ENCODE measurements around the gene AKAP6.

Gene AKAP6

DNA sequence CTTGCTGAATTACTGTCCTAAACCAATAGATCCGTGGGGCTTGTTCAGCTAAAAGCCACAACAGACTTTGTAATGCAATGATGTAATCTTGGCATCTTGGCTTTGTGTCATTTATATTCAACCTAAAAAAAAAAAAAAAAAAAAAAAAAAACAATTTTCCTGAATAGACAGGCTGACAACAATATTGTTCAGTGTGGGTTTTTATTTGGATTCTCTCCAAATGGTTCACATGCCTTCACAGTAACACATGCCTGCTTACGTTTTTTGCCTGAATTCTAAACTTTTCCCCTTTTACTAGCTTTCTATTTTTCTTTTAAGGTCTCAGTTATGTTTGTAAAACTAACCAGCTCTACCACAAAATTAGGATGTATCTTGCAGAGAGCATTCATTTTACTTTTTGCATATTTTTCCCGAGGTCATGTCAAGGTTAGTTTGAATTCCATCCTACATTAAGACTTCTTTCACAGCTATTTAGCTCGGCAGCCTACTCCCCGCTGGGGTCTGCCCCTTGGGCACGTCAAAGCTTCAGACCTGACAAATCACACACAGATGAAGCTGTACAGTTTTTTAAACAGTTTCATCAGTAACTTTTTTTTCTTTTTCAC, 395.9 kb downstream of the AKAP6 start:
- DNase-seq: no peak

DNA sequence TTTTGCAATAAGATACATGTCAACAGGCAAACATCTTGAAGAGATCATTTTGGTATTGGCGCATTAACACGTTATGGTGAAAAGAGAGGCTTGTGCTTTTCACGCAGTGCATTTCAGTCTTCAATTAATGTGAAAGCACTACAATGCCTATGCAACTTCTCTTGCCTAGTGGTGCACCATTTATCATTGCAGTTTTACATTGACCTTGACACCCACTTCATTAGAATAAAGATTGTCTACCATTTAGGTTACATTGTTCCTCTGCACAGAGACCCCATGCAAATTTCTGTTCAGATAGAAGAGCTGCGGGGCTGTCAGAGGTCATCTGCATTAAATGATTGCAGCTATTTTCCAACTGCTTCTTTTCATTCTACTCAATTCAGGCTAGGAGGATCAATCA, 397.4 kb downstream of the AKAP6 start:
- DNase-seq: no peak

DNA sequence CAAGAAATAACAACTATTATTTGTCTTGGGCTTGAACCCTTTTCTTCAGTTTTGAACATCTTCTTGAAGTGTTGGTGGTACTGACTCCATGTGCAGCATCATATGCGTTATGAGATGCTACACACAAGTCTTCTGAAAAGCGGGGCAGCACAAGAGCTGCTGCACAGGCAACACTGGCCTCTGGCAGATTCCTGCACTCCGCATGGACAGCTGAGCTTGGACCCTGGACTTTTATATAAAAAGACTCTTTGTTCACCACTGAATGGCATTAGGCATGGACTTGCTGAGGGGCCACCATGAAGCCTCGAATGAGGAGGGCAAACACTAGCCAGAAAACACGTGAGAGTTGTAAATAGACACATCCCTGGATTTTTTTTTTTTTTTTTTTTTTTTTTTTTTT, 398.7 kb downstream of the AKAP6 start:
- DNase-seq: no peak

DNA sequence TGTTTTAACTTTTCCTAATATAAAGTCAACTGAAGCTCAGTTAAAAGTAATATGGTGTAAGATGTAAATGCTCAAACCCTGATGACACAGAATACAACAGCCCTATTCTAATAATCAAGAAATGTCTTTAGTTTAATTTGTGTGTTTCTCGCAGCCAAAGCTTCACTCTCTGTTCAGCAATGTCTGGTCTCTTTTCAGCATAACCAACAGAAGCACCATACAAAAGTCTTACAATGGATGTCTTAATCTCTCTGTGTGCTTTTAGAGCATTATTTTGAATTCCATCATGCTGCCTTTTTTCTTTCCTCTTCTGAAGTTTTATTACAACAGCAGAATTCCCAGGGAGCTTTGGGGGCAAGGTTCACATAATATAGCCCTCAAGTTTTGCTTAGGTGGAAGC, 399.4 kb downstream of the AKAP6 start:
- DNase-seq: no peak

DNA sequence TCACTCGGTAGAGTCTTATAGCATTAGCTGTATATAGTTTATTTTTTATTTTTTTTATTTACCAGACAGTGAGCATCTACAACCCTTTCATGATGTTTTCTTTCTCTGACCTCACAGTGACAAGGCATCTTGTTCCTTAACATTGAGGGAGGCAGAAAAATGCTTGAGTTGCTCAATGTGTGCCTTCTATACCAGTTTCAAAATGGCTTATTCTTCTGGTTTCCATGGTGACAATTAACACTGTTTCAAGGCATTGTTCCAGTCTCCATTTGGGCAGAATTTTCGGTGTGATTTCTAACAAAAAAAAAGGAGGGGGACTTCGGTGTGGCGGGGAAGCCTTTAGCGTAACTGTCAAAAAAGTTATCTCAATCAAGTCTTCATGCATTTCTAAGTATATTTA, 399.9 kb downstream of the AKAP6 start:
- DNase-seq: no peak

DNA sequence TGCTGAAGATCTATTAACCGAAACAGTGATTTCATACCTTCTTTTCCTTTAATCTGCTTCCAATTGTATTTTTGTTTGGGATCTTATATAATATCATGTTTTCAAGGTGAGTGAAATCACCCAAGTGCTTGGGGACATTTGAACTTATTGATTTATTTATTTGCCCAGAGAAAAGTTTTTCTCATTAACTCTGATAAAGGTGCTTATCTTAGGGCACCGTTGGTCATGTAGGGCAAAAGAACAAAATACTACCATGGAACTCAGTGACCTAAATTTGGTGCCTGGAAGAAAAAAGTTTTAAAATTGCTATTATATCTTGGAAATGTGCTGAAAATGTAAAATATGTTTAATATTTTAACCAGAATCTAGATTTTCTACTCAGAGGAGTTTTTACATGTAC, 402.2 kb downstream of the AKAP6 start:
- no peak for DNase-seq

DNA sequence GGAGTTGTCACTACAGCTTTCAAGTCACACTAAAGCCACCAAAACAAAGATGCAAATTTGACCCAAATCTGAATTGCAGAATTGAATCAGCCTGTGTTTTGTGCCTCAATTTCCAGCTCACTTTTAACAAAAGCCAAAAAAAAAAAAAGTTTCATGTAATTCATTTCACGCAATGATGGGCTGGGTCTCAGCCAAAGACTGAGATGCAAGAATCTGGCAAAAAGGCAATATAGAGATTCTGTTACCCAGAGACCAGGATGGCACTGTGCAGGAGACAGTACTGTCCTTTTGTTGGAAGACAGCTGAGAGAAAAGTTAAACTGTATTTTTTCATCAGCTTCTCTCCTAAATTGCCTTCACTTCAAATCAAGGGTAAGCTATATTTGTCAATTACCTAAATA, 403.9 kb downstream of the AKAP6 start:
- DNase-seq: no peak

DNA sequence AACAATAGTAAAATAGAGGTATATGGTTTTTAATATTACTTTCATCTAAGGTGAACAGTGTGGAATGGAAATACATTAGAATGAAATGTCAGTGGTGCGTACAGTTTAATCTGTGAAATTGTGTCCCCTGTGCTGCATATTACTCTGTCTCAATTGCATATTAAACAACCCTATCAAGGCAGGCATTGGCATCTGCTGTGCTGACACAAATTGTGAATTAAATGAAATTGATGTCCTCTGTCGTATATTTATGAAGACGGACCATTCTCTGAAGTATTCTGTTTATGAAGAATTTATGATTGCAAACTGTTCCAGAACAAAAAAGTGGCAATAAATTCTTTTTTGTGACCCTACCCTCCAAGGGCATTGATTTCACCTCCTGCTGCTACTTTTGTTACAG, 405.2 kb downstream of the AKAP6 start:
- DNase-seq: no peak

DNA sequence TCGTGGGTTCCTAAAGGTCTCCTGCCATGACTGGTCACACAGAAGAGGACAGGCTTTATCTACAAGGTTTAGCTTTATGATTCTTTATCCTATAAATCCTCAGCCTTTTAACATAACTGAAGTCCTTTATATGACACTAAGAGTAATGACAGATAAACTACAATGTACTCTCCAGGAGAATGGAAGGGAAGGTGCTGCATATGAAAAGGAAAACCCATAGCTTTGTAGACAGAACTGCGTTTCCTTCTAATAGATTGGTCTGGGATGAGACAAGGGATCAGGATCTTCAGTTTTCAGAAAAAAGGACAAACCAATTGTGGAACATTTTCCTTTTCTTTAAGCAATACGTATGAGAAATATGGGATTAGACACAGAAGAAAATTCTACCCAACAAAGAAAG, 408.5 kb downstream of the AKAP6 start:
- DNase-seq: no peak

DNA sequence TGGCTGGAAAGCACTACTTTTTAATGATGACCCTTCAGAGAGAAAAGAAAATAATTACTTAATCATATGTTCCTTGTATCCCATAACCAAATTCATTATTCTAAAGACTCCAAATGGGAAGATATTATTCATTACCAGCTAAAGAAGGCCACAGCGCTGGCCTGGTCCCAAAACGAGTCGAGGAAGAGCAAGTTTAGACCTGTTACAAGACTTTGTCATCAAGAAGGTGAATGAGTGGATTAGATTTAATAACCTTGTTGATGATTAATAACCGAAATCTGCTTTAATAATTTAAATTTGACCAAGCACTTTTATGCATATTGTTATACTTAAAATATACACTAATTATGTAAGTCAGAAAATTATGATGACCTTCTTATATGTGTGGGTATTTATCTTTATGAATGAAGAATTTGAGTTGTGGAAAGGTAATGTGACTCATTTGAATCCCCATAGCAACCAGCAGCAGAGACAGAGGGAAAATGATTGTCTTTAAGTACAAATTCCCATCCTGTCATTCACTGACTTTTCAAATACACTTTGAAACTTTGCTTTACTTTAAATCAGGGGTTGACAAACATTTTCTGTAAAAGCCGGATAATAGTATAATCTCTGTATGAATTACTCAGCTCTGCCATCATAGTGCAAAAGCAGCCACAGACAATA, 409.2 kb downstream of the AKAP6 start:
- DNase-seq: no peak

DNA sequence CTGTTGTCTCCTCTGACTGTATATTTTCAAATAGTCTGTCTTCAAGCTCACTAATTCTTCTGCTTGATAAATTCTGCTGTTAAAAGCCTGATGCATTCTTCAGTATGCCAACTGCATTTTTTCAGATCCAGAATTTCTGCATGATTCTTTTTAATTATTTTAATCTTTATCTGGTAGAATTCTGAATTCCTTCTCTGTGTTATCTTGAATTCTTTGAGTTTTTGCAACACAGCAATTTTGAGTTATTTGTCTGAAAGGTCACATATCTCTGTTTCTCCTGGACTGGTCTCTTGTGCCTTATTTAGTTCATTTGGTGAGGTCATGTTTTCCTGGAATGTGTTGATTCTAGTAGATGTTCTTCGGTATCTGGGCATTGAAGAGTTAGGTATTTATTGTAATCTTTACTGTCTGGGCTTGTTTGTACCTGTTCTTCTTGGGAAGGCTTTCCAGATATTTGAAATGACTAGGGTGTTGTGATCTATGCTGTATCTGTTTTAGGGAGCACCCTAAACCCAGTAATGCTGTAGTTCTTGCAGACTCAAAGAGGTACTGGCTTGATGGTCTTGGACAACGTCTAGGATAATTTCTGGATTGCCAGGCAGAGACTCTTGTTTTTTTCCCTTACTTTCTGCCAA, 415.8 kb downstream of the AKAP6 start:
- DNase-seq: no peak

DNA sequence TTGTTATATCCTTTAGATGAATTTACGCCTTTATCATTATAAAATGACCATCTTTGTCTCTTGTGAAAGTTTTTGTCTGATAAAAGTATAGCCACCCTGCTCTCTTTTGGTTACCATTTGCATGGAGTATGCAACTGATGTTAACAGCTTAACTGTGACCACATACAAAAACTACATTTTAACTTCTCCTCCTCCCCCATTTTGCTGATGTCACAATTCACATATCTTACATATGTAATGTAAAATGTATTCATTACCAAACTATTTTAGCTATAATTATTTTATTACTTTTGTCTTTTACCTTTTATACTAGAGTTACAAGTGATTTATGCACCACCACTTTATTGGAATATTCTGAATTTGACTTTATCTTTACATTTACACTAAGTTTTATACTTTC, 425.1 kb downstream of the AKAP6 start:
- no peak for DNase-seq

DNA sequence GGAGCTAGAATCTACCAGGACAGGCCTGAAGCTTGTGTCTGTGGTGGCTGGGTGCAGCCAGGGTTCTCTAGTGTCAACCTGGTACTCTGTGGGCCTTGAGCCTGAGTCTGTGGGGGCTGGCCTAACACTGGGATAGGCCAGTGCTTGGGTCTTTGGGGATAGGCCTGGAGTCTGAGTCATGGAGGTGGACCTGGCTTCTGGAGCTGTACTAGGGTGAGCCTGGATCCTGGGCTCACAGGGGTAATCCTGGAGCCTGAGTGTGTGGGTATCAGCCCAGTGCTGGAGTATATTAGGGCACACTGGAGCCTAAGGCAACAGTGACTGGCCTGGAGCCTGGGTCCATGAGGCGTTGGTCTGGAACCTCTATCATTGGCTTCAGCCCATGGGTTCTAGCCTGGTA, 427.1 kb downstream of the AKAP6 start:
- no peak for DNase-seq

DNA sequence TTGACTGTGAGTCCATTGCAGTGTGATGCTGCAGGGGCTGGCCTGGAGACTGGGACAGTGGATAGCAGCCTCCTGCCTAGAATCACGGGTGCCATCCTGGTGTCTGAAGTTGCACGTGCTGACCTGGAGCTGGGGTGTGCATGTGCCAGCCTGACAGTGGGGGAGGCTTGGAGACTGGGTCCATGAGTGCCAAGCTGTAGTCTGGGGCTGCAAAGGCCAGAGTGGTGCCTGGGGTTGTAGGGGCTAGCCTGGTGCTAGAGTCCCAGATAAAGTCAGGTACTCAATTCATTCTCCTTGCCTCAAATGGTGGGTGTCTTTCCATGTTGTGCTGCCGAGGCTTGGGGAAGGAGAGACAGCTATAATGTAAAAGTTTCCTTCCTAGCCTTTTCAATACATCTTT, 427.7 kb downstream of the AKAP6 start:
- DNase-seq: no peak

DNA sequence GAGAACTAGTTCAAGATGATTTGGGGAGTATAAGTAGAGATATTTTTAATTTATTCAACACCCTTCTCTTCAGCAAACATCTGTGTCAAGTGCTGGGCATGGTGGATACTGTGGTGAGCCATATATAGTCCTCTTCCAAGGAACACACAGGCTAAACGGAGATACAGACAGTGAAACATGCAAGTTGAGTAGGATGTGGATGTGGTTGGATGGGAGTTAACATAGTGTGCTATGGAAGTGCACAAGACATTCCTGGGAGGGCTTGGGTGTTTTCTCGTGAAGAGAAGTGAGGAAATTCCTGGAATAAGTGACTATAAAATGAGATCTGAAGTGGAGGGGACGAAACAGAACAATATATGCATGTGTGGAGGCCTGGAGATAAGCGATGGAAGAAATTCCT, 428.5 kb downstream of the AKAP6 start:
- DNase-seq: no peak

DNA sequence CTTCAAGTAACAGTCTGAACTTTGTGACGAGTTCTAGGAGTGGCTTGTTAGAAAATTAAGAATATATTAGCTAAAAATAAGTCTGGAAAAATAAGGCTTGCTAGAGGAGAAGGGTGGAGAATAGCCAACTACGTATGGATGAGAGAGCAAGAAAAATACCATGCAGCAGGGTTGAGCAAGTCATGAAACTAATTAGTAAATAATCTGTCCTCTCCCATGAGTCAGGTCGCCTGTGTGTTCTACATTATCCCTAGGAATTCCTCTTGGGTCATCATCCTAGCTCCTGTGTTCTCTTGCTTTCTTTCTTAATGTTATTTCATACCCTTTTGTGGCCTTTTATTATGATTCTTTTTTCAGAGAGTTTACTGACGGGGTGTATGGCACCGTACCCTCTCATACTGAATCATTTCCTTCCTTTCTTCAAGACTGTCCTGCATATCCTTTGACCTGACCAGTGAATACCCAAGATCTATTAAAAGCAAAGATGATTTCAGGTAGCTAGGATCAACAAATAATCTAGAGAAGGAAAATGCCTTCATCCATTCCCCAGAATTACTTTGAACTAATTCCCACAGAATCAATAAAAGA, 432.4 kb downstream of the AKAP6 start:
- DNase-seq: no peak

DNA sequence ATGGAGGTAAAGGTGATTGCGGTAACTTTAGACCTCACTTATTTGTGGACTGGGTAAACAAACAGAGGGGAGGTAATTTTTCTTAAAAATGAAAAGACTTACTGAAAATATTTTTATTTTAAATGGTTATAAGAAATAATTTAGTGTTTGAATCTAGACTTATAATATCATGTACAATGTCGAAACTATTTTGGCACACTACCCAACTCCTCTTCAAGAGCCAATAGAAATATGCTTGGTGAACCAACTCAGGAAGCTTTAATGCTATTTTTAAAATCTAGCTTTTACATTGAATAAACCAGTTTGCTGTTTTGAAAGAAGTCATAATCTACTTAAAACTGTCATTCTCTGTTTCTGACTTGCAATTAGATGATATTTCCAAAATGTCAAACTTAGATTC, 433.8 kb downstream of the AKAP6 start:
- DNase-seq: no peak

DNA sequence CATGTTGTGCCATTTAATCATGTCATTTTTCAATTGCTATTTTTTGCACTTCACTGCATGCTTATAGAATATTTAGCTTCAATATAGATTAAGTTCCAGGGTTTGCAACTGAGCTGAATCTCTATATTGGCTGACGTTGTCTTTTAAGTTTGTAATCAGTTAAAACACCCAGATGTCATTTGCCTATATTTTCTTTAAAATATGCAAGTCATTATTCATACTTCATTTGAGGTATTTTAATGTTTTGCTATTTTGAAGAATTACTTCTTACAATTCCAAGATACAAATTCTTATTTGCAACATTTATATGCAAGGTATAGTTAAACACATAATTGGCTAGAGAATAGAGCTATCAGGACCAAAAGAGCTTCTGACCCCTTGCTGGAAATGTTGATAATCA, 434.6 kb downstream of the AKAP6 start:
- no peak for DNase-seq

DNA sequence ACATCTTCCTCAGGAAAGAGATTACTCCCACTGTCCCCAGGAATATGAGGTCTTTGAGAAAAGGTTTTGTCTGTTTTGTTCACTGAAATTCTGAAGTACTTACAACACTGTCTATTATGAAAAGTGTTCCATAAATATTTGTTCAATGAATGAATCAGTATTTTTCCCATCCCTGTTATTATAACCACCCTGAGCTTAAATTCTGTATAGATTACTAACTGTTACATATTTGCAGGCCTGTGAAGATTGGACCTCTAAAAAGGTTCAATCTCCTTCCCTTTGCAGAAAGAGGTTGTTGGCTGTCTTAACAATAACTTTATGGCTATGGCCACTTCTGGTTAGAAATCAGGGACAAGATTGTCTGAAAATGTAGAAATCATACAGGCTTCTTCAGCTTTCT, 435.0 kb downstream of the AKAP6 start:
- no peak for DNase-seq

DNA sequence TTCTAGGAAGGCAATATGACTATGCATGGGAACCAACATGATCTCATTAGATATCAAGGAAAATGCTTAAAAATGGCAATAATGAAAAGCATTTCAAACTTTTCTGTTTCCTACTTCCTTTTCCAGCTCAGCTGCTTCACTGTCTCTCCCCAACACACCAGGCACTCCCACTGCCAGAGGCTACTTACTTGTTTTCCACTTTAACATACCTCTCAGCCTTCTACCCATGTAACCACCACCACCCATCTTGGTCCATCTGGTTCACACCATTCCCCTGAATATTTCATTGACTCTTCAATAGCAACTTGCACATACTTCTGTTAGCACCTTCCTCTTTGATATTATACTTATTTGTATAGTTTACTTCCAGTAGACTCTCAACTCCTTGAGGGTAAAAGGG, 441.3 kb downstream of the AKAP6 start:
- DNase-seq: no peak

DNA sequence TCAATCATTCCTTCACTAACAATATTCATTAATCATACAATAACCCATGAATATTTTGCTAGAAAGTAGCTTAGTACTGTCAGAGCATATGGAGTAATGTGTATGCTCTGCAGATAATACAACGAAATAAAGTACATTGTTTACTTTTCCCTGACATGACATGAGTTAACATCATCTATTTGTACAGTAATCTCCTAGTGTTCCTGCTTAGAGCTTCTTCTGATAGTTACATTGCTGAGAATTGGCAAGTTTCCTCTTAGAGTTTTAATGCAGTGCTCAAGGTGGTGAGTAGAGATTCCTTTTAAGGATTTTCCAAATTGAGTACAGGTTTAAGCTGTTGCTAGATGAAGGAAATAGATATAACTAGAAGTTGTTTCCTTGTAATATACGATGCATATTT, 445.1 kb downstream of the AKAP6 start:
- no peak for DNase-seq

DNA sequence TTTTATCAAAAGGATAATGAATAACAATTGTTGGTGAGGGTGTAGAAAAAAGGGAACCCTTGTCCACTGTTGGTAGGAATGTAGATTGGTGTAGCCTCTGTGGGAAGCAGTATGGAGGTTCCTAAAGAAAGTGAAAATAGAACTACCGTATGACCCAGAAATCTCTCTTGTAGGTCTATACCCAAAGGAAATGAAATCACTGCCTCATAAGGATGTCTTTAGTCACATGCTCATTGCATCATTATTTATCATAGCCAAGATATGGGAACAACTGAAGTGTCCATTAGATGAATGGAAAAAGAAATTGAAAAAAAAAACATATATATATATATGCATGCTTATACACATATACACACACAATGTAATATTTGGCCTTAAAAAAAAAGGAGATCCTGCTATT, 450.7 kb downstream of the AKAP6 start:
- DNase-seq: no peak

DNA sequence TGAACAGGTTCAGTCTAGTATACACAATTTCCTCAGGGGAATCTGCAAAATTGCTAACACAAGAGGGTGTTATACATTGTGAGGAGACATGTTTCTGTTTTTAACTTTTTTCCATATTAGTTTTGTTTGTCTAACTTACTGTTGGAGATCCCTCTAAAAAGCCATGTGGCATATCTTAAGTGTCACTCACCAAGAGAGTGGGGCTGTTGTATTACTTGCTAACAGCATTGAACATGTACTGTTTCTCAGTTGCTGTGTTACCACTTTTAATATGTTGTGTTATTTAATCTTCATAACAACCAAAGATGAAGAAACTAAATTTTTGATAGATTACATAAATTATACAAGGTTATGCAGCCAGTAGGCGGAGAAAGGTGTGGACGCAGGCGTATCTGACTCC, 455.3 kb downstream of the AKAP6 start:
- DNase-seq: no peak

DNA sequence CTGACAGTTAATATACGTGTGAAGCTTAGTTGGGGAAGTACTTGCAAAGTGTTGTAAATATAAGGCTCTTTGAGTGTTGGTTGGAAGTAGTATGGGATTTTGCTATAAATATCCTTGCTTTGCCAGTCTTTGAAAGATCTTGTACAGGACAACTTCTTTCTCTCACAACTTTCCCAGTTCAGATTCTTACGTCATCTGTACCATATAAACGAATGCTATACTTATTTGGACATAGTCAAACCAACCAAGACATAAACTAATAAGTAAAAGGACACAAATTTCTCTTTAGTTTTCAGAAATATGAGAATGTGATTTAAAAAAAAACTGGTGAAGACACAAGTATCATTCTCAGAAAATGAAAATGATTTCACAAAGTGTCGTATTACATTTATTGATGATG, 456.5 kb downstream of the AKAP6 start:
- DNase-seq: no peak

DNA sequence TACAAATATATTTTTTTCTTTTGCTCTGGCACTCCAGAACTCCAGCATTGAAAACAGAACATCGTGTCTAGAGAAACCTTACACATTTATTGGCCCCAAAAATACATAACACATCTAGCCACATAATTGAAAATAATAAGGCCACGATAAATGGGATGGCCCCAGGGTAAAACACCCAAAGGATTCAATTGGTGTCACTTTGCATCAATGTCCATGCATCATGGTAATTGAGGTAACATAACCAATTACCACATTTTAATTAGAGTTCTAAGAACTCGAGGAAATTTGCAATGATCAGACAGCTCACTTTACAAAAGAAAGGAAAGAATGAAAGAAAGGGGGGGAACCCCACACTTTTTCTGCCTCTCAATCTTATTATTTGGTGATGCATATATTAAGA, 457.8 kb downstream of the AKAP6 start:
- DNase-seq: no peak

All from CD4-positive, alpha-beta T cell treated with Interleukin-6 for 4 hours (primary cell).